Uterus (tissue), 4 donors: ENCODE results near the gene CSF3. TPM values are rescaled to one million over a fixed set of nuclear protein-coding genes. Genes with fewer than 3 reads are reported as not detected.

Source experiments
- DNase-seq, 2 donors: peaks; one replicate each; pipeline ENCODE4 v3.0.0-alpha.2; 2019 to 2020
- H3K27ac ChIP-seq, 2 donors: fragments of 200-600 bp; sonication (generic); 1 replicate in 1 of 2; 2 replicates in 1 of 2; pipeline ENCODE4 v1.5.1; 2016 to 2018
- H3K27me3 ChIP-seq, 2 donors: fragments of 200-600 bp; sonication (generic); one replicate each; pipeline ENCODE4 v1.5.1; 2018 to 2019; ENCODE audit warnings: control low read depth in 1 of 2
- H3K36me3 ChIP-seq, 2 donors: fragments of 200-600 bp; sonication (generic); one replicate each; pipeline ENCODE4 v1.5.1; 2019; ENCODE audit warnings: control low read depth in 1 of 2
- H3K4me1 ChIP-seq, 2 donors: fragments of 200-600 bp; sonication (generic); one replicate each; pipeline ENCODE4 v1.5.1; 2018 to 2019; ENCODE audit warnings: control low read depth in 1 of 2
- H3K4me3 ChIP-seq, 2 donors: fragments of 200-600 bp; sonication (generic); 1 replicate in 1 of 2; 2 replicates in 1 of 2; pipeline ENCODE4 v1.5.1; 2018 to 2019; ENCODE audit warnings: mild to moderate bottlenecking in 1 of 2
- H3K9me3 ChIP-seq, 2 donors: fragments of 200-600 bp; sonication (generic); one replicate each; pipeline ENCODE4 v1.5.1; 2019; ENCODE audit warnings: control low read depth in 1 of 2
- CTCF ChIP-seq, 4 experiments: fragments of 200-600 bp in 2 of 4; fragments of 450-650 bp in 2 of 4; sonication (generic) in 2 of 4; IDR thresholded peaks; one replicate each; pipeline ENCODE4 v1.5.1; 2016 to 2019; ENCODE audit warnings: antibody characterized with exemption in 4 of 4, mild to moderate bottlenecking in 2 of 4, moderate library complexity in 1 of 4
- POLR2A ChIP-seq, 2 donors: fragments of 450-650 bp; IDR thresholded peaks; one replicate each; pipeline ENCODE4 v1.6.1; 2016; ENCODE audit warnings: antibody characterized with exemption in 2 of 2, mild to moderate bottlenecking in 1 of 2, moderate library complexity in 1 of 2
- intact Hi-C: fragments of 100-400 bp; cut with DNase I; formaldehyde crosslinking; loops from one replicate; pipeline ENCODE4 v1.15.1; 2023; ENCODE audit warnings: low total_unique reads
- total RNA-seq, 4 donors: library from RNA; depleted of rRNA in 3 of 4; stranded (reverse); fragments of >200 nt in 3 of 4; gene quantifications; one replicate each; pipeline versions ENCODE4 v1.1.0 to v1.2.4, GENCODE V29; 2014 to 2023
- donor health status: DM: yes; HTN: yes; CAD: no.

CSF3 gene
- total RNA-seq, 4 donors from 2014 or later: 0.29 to 5.0 TPM; not detected in 2

GRCh38 chr17:40020146-40020545, 4.9 kb downstream of the CSF3 start:
- Histone ChIP-seq H3K27me3 (no peaks in the 10 kb centered on the region), H3K27ac (peak overlapping the region; percentile 82 to 86), H3K4me3 (no peak overlapping the region), H3K4me1 (peaks cover 0 to 65% of the 10 kb centered on the region in 2 donors), H3K9me3 (no peaks in the 10 kb centered on the region), H3K36me3 (no peaks in the 10 kb centered on the region)
- intact Hi-C loops: no loop called here
- no peak for DNase-seq
- no peak for TF ChIP-seq CTCF (IDR thresholded peaks at IDR 0.05)
- no peak for TF ChIP-seq POLR2A (IDR thresholded peaks at IDR 0.05)

GRCh38 chr17:40021451-40021971, 6.3 kb downstream of the CSF3 start:
- DNase-seq: peak; percentile 59 to 61
- Histone ChIP-seq H3K27me3 (no peaks in the 10 kb centered on the region), H3K27ac (peak overlapping the region; percentile 82 to 86), H3K9me3 (no peaks in the 10 kb centered on the region), H3K4me3 (no peak overlapping the region), H3K36me3 (no peaks in the 10 kb centered on the region), H3K4me1 (peaks cover 0 to 61% of the 10 kb centered on the region in 2 donors)
- TF ChIP-seq POLR2A (IDR thresholded peaks at IDR 0.05) (no peak), CTCF (IDR thresholded peaks at IDR 0.05) (no peak)
- intact Hi-C loops: no loop called here

GRCh38 chr17:40022497-40022896, 7.3 kb downstream of the CSF3 start:
- no peak for TF ChIP-seq CTCF (IDR thresholded peaks at IDR 0.05)
- TF ChIP-seq POLR2A (IDR thresholded peaks at IDR 0.05): no peak
- Histone ChIP-seq H3K27ac (peak overlapping the region; percentile 82 to 86), H3K36me3 (no peaks in the 10 kb centered on the region), H3K4me3 (no peak overlapping the region), H3K4me1 (peaks cover 0 to 54% of the 10 kb centered on the region in 2 donors), H3K9me3 (no peaks in the 10 kb centered on the region), H3K27me3 (no peaks in the 10 kb centered on the region)
- intact Hi-C loops: no loop called here
- DNase-seq: no peak

- H3K27ac ChIP-seq: peak overlapping the region in 1 of 2 donors; percentile 86
- no peaks in the 10 kb centered on the region for H3K36me3 ChIP-seq
- intact Hi-C loops: no loop called here
- no peak overlapping the region for H3K4me3 ChIP-seq
- peaks cover 0 to 48% of the 10 kb centered on the region in 2 donors for H3K4me1 ChIP-seq
- DNase-seq: no peak
- H3K9me3 ChIP-seq: no peaks in the 10 kb centered on the region
- H3K27me3 ChIP-seq: no peaks in the 10 kb centered on the region
- no peak for TF ChIP-seq CTCF (IDR thresholded peaks at IDR 0.05)
- TF ChIP-seq POLR2A (IDR thresholded peaks at IDR 0.05): no peak
These were observed 7.8 kb downstream of the CSF3 start for GRCh38 chr17:40022961-40023541.

- TF ChIP-seq CTCF (IDR thresholded peaks at IDR 0.05) (no peak), POLR2A (IDR thresholded peaks at IDR 0.05) (no peak)
- intact Hi-C loops: no loop called here
- H3K4me3 ChIP-seq: no peak overlapping the region
- H3K36me3 ChIP-seq: no peaks in the 10 kb centered on the region
- H3K27me3 ChIP-seq: no peaks in the 10 kb centered on the region
- no peaks in the 10 kb centered on the region for H3K9me3 ChIP-seq
- DNase-seq: peak in 1 of 2 donors; percentile 63
- H3K4me1 ChIP-seq: peaks cover 0 to 41% of the 10 kb centered on the region in 2 donors
- peak overlapping the region in 1 of 2 donors; percentile 86 for H3K27ac ChIP-seq
These were observed 8.5 kb downstream of the CSF3 start for GRCh38 chr17:40023590-40024292.
